Neural cell (in vitro differentiated cells): ENCODE results near the gene DSN1. TPM values are rescaled to one million over a fixed set of nuclear protein-coding genes. Genes with fewer than 3 reads are reported as not detected.
"Not testable (repeated sequence)": the region's sequence is repeated elsewhere in the genome, so short reads cannot be mapped to it uniquely, and the experiment has no call there.

Source experiments
- H2AFZ ChIP-seq: fragments of 200-600, 300-800 bp; sonication (generic), shearing (Covaris generic); 2 replicates; pipeline ENCODE4 v1.6.0; 2014; ENCODE audit warnings: low read depth, mild to moderate bottlenecking, antibody characterized with exemption, low read length, moderate library complexity
- H3F3A ChIP-seq: fragments of 200-600 bp; shearing (Covaris generic); 2 replicates; pipeline ENCODE4 v1.6.1; 2016; ENCODE audit warnings: mild to moderate bottlenecking, moderate library complexity, mixed read lengths, antibody characterized with exemption, low read length; ENCODE audit not compliant: insufficient read depth, poor library complexity, severe bottlenecking
- H3K27ac ChIP-seq: fragments of 200-600, 300-800 bp; sonication (generic), shearing (Covaris generic); 2 replicates; pipeline ENCODE4 v1.5.1; 2014; ENCODE audit warnings: mild to moderate bottlenecking, low read length, moderate library complexity
- H3K27me3 ChIP-seq: fragments of 300-800, 200-600 bp; sonication (generic), shearing (Covaris generic); 2 replicates; pipeline ENCODE4 v1.6.0; 2014; ENCODE audit warnings: mild to moderate bottlenecking, low read depth, low read length, moderate library complexity; ENCODE audit not compliant: insufficient read depth
- H3K36me3 ChIP-seq: fragments of 300-800, 200-600 bp; sonication (generic), shearing (Covaris generic); 2 replicates; pipeline ENCODE4 v1.5.1; 2014; ENCODE audit warnings: mild to moderate bottlenecking, antibody characterized with exemption, low read length, moderate library complexity; ENCODE audit not compliant: insufficient read depth
- H3K4me2 ChIP-seq: fragments of 300-800, 200-600 bp; sonication (generic), shearing (Covaris generic); 2 replicates; pipeline ENCODE4 v1.6.0; 2014; ENCODE audit warnings: mild to moderate bottlenecking, low read length
- H3K4me3 ChIP-seq: fragments of 300-800, 200-600 bp; sonication (generic), shearing (Covaris generic); 2 replicates; pipeline ENCODE4 v1.5.1; 2014; ENCODE audit warnings: mild to moderate bottlenecking, low read length, moderate library complexity
- H3K79me2 ChIP-seq: fragments of 200-600 bp; shearing (Covaris generic); replicated peaks from 2 replicates; pipeline ENCODE4 v1.6.0; 2014; ENCODE audit warnings: mild to moderate bottlenecking, low read length, moderate library complexity; ENCODE audit not compliant: insufficient read depth
- H3K9ac ChIP-seq: fragments of 300-800, 200-600 bp; sonication (generic), shearing (Covaris generic); 2 replicates; pipeline ENCODE4 v1.6.1; 2016; ENCODE audit warnings: mild to moderate bottlenecking, low read length, mixed read lengths
- H3K9me2 ChIP-seq: fragments of 200-600 bp; shearing (Covaris generic); 2 replicates; pipeline ENCODE4 v1.6.1; 2016; ENCODE audit warnings: mild to moderate bottlenecking, low read length, mixed read lengths; ENCODE audit not compliant: insufficient read depth
- H3K9me3 ChIP-seq: fragments of 200-600, 300-800 bp; sonication (generic), shearing (Covaris generic); 2 replicates; pipeline ENCODE4 v1.6.1; 2016; ENCODE audit warnings: mild to moderate bottlenecking, mixed run types, low read length, moderate library complexity, mixed read lengths
- H4K20me1 ChIP-seq: fragments of 200-600 bp; shearing (Covaris generic); 2 replicates; pipeline ENCODE4 v1.6.1; 2016; ENCODE audit warnings: mild to moderate bottlenecking, mixed run types; ENCODE audit not compliant: insufficient read depth
- EZH2 ChIP-seq: fragments of 200-600, 300-800 bp; shearing (Covaris generic), sonication (generic); IDR thresholded peaks from 2 replicates; pipeline ENCODE4 v1.6.1; 2014; ENCODE audit warnings: antibody characterized with exemption, low read length, borderline replicate concordance, mild to moderate bottlenecking; ENCODE audit not compliant: insufficient read depth, poor library complexity, severe bottlenecking
- POLR2AphosphoS5 ChIP-seq: IDR thresholded peaks from 2 replicates; pipeline ENCODE4 v1.6.1; 2012
- TAF1 ChIP-seq: IDR thresholded peaks from 2 replicates; pipeline ENCODE4 v1.6.1; 2012; ENCODE audit warnings: low read depth
- polyA plus RNA-seq: library from polyadenylated mRNA; depleted of rRNA; stranded (reverse); fragments of >200 nt; gene quantifications from 2 replicates; pipeline ENCODE4 v1.2.3, GENCODE V29; 2014
- TF ChIP-seq, protein P1 (sequence below): IDR thresholded peaks from 2 replicates; pipeline ENCODE4 v1.6.1; 2012; ENCODE audit warnings: borderline replicate concordance

The DSN1 gene
- polyA plus RNA-seq, 1 donor from 2014 or later, result 8.1 TPM

DNA sequence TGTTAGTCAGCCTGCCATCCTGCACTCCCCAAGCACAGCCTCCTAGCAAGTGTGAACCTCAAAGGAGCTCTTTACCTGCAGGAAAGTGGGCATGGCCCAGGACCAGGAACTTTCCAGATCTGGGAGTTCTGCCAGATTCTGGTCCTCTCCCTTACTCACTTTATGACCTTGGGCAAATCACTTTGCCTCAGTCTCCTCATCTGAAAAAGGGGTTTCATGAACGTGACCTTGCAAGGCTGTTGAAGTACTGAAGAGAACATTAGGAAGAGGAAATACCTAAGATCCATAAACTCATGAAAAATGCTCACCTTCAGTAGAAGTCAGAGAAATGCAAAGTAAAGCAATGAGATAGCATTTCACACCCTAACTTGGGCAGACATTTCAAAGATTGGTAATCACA lies 26.8 kb upstream of the DSN1 start (continued):
- TF ChIP-seq EZH2, result no peak

DNA sequence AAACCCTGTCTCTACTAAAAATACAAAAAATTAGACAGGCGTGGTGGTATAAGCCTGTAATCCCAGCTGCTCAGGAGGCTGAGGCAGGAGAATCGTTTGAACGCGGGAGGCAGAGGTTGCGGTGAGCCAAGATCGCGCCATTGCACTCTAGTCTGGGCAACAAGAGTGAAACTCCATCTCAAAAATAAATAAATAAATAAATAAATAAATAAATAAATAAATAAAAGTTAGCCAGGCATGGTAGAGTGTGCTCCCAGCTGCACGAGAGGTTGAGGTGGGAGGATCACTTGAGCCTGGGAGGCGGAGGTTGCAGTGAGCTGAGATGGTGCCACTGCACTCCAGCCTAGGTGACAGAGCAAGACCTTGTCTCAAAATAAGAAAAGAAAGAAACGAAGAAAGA lies 25.8 kb upstream of the DSN1 start:
- H3K9ac ChIP-seq, H3K27me3 ChIP-seq, H3K9me2 ChIP-seq, H3K4me3 ChIP-seq, H4K20me1 ChIP-seq, H3K4me2 ChIP-seq, H3K9me3 ChIP-seq, H2AFZ ChIP-seq, H3K27ac ChIP-seq, H3F3A ChIP-seq, H3K79me2 ChIP-seq: not testable (repeated sequence)
- H3K36me3 ChIP-seq, result peaks cover 28% of the 10 kb centered on the region

DNA sequence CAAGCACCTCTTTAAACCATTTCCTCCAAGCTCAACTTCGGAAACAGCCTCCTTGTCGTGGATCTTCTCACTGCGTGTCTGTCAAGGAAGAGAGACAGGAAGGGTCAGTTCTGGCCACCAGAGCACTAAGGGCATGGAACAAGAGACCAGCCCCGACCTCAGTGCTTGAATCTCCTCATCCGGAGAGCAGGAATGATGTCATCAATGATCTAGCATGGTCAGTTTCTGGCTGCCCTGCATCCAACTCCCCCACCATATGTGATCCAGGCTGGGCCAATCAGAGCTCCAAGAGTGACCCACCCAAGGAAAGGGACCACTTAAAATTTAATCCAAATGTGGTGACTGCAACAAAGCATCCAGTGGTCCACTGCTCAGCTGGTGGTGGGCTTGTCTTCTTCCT lies 23.3 kb upstream of the DSN1 start:
- Histone ChIP-seq H3K4me2 (no peak overlapping the region), H3F3A (no peaks in the 10 kb centered on the region), H3K36me3 (peaks cover 30% of the 10 kb centered on the region), H3K27me3 (no peaks in the 10 kb centered on the region), H3K9me2 (no peaks in the 10 kb centered on the region), H3K27ac (no peak overlapping the region), H3K79me2 (peaks cover under 1% of the 10 kb centered on the region), H4K20me1 (no peaks in the 10 kb centered on the region), H2AFZ (no peak overlapping the region), H3K4me3 (no peak overlapping the region), H3K9me3 (no peaks in the 10 kb centered on the region), H3K9ac (no peak overlapping the region)
- TF ChIP-seq EZH2, result no peak

DNA sequence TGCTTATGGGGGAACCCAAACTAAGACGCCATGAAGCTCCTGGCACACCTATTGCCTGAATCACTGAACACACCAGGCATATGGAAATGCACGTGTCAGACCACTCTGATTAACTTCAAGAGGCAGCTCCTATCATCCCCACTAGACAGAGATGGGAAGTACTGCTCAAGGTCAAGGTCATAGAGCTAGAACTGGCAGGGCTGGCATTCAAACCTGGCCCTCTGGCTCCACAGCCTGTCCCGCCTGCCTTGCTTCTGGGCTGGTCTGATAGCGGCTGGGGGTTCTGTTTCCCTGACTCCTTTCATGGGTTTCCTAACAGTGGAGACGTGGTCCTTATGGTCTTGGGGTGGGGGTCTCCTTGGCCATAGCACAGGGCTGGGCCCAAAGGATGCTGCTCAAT lies 22.6 kb upstream of the DSN1 start:
- no peak overlapping the region for H3K9ac ChIP-seq
- no peaks in the 10 kb centered on the region for H3F3A ChIP-seq
- peaks cover 30% of the 10 kb centered on the region for H3K36me3 ChIP-seq
- H3K9me2 ChIP-seq, result no peaks in the 10 kb centered on the region
- no peaks in the 10 kb centered on the region for H3K27me3 ChIP-seq
- no peak overlapping the region for H3K4me3 ChIP-seq
- no peak overlapping the region for H3K27ac ChIP-seq
- H3K79me2 ChIP-seq, result peaks cover 8% of the 10 kb centered on the region
- peaks cover 5% of the 10 kb centered on the region for H4K20me1 ChIP-seq
- H3K9me3 ChIP-seq, result no peaks in the 10 kb centered on the region
- H3K4me2 ChIP-seq, result no peak overlapping the region
- H2AFZ ChIP-seq, result no peak overlapping the region
- TF ChIP-seq, protein P1, sequence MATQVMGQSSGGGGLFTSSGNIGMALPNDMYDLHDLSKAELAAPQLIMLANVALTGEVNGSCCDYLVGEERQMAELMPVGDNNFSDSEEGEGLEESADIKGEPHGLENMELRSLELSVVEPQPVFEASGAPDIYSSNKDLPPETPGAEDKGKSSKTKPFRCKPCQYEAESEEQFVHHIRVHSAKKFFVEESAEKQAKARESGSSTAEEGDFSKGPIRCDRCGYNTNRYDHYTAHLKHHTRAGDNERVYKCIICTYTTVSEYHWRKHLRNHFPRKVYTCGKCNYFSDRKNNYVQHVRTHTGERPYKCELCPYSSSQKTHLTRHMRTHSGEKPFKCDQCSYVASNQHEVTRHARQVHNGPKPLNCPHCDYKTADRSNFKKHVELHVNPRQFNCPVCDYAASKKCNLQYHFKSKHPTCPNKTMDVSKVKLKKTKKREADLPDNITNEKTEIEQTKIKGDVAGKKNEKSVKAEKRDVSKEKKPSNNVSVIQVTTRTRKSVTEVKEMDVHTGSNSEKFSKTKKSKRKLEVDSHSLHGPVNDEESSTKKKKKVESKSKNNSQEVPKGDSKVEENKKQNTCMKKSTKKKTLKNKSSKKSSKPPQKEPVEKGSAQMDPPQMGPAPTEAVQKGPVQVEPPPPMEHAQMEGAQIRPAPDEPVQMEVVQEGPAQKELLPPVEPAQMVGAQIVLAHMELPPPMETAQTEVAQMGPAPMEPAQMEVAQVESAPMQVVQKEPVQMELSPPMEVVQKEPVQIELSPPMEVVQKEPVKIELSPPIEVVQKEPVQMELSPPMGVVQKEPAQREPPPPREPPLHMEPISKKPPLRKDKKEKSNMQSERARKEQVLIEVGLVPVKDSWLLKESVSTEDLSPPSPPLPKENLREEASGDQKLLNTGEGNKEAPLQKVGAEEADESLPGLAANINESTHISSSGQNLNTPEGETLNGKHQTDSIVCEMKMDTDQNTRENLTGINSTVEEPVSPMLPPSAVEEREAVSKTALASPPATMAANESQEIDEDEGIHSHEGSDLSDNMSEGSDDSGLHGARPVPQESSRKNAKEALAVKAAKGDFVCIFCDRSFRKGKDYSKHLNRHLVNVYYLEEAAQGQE, result no peak
- no peak for TF ChIP-seq TAF1

DNA sequence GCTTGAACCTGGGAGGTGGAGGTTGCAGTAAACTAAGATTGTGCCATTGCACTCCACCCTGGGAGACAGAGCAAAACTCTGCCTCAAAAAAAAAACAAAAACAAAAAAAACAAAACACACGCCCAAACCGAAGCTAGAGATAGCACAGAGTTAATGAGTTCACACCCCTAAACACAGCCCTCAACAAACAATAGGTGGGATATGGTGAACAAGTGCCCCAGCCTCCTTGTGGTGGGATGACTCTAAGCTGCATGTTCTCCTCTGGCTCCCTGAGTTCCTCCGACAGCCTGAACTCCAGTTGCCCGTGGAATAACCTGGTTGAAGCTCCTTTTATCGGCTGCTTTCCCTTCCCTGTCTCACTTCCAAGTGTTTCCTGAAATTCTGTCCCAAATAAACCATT lies 22.1 kb upstream of the DSN1 start:
- peaks cover 5% of the 10 kb centered on the region for H4K20me1 ChIP-seq
- peaks cover 8% of the 10 kb centered on the region for H3K79me2 ChIP-seq
- H3K36me3 ChIP-seq, result peaks cover 30% of the 10 kb centered on the region
- H2AFZ ChIP-seq, result no peak overlapping the region
- no peaks in the 10 kb centered on the region for H3K9me3 ChIP-seq
- no peak overlapping the region for H3K4me2 ChIP-seq
- H3F3A ChIP-seq, result no peaks in the 10 kb centered on the region
- no peaks in the 10 kb centered on the region for H3K27me3 ChIP-seq
- H3K9me2 ChIP-seq, result no peaks in the 10 kb centered on the region
- no peak overlapping the region for H3K27ac ChIP-seq
- H3K4me3 ChIP-seq, result no peak overlapping the region
- TF ChIP-seq, protein P1, result no peak
- TF ChIP-seq TAF1 (no peak), POLR2AphosphoS5 (no peak)
- no peak overlapping the region for H3K9ac ChIP-seq
